Right ventricle myocardium inferior (tissue), 1 donor: ENCODE measurements around the gene SLC26A6. TPM values are rescaled to one million over a fixed set of nuclear protein-coding genes. Genes with fewer than 3 reads are reported as not detected.

ENCODE experiments used
- ATAC-seq: fragments of 200-7000 bp; cut with Tn5 transposase; one replicate; pipeline ENCODE4 v1.9.1; 2020; ENCODE audit warnings: mild to moderate bottlenecking, moderate library complexity
- DNase-seq: peaks from one replicate; pipeline ENCODE4 v3.0.0; 2021; ENCODE audit errors: missing footprints
- intact Hi-C: fragments of 100-400 bp; cut with DNase I; formaldehyde crosslinking; loops from one replicate; pipeline ENCODE4 v1.11.0; 2022
- total RNA-seq: library from RNA; stranded (reverse); fragmentation: NEBNext Ultra II Directional; extraction: Animal tissue kit (Norgen Biotek cat#: 25700); gene quantifications from one replicate; pipeline ENCODE4 v1.2.1, GENCODE V29; 2021
- donor health status: DM: no; HTN: yes; CAD: no; lungs with severe emphysema.

Gene SLC26A6
- total RNA-seq, 1 donor from 2014 or later: 14.1 TPM

DNA sequence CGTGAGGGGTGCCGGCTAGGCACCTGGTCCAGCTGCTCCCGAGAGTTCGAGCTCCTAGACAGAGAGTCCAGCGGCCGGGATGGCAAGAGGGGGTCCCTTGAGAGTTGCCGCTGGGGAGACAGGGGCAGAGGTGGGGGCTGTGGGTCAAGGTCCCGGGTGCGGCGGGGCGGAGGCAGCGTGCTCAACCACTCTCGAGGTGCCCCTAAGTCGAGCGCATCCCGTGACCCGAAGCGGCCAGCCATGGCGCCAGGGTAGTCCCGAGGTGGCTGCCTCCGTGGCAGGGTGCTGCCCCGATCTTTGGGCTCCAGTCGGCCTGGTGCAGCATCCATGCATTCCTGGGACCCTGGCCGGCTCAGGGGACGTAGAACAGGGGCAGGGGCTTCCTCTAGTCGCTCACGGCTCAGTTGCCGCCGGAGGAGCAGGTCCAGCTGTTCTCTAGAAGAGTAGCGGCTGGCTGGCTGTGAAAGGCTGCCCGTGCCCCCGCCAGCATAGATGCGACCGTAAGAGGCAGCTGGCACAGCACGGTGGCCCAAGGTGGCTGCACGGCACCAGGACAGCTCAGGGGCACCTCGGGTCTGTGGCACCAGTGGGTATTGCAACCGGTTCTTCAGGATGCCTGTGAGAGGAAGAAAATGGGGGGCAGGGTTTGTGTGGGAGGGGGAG, 4.8 kb upstream of the SLC26A6 start:
- no peak for DNase-seq
- intact Hi-C loops: no loop called here
- no peak for ATAC-seq

DNA sequence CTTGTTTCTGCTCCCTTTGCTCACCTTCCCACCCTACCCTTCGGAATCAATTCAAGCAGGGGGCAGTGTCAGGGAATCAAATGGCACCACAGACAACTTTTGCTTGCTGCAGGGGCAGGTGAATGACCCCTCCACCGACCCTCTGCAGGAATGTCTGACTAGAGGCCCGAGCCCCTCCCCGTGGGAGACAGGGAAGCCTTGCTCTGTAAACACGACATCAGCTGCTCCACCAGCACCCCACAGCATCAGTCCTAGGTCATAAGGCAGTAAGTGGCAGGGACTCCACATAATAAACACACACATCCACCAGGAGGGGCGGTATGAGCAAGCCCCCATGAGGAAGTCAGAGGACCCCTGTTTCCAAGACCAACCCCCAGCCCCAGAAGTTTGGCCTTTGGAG, 2.0 kb upstream of the SLC26A6 start:
- intact Hi-C loops: no loop called here
- DNase-seq (peak; percentile 58), ATAC-seq (no peak)

DNA sequence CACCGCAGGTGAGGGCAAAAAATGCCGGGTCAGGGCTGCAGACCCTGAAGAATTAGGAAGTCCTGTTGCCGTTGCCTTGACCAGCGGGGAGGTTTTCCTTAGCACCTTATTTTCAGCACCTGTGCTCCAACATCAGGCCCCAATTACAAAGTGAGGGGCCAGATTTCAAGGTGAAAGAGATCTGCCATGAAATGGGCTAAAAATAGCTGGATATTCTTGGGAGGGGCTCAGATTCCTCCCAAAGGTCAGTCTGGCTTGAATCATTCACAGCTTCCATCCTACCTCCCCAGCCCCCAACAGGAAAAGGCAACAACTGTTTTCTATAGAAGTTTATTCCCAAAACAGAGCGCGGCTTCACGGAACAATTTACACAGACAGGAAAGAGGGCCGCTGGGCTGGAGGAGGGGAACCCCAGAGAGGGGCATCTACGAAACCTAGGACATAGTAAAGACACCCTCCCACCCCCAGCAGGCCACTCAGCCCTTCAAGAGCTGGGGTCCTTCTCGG, 941 bp upstream of the SLC26A6 start:
- ATAC-seq: no peak
- intact Hi-C loops: no loop called here

DNA sequence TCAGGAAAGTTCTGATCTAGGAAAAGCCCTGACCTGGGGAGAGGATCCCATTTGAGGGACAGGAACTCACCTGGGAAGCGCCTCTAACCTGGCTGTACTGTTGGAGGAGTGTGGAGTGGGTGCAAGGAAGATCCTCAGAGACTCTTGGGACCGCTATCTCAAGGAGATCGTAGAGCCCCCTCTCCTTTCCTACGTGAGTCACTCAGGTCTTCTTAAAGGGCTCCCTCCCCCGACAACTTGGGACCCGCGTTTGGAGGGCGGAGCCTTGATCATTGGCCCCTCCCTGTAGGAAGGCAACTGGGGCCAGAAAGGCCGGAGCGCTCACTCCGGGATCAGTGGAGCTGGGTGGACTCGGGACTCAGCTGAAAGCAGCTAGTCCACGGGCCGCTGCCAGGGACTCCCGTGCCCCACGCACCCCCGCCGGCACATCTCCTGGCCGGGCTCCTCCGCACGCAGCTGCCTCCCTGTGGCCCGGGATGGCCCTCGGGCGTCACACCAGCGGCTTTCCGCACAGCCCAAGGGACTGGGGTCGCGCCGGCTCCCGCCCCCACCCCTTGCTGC, 520 bp downstream of the SLC26A6 start:
- DNase-seq (peak; percentile 79), ATAC-seq (peak; percentile 47)
- intact Hi-C loops: loop anchor here (1.0 to 2.0 kb wide), 4 partner anchors 22 to 78 kb away; partner anchors contain the start of genes NCKIPSD, PFKFB4 and UQCRC1

More for the DNA sequence above, 941 bp upstream of the SLC26A6 start:
- no peak for DNase-seq

DNA sequence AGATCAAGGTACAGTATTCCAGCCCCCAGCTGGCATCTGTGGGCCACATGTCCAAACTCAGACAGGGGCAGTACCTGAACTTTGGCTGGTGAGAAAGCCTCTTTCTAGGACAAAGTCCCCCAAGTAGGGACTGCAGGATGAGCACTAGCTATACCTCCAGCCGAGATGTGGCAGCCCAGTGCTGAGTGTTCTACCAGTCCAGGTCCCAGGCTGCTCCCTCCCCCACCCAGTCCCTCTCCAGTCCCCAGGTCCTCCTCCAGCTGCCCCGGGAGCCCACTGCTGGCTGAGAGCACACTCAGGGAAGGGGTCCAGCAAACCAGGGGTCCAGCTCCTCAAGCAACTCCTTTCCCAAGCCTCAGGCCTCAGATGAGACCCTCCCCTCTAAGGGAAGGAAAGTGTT, 1.5 kb downstream of the SLC26A6 start:
- DNase-seq: no peak
- ATAC-seq: no peak
- intact Hi-C loops: loop anchor here (2.0 kb wide), 3 partner anchors 25 to 77 kb away; partner anchors contain the start of genes NCKIPSD, PFKFB4 and UQCRC1

DNA sequence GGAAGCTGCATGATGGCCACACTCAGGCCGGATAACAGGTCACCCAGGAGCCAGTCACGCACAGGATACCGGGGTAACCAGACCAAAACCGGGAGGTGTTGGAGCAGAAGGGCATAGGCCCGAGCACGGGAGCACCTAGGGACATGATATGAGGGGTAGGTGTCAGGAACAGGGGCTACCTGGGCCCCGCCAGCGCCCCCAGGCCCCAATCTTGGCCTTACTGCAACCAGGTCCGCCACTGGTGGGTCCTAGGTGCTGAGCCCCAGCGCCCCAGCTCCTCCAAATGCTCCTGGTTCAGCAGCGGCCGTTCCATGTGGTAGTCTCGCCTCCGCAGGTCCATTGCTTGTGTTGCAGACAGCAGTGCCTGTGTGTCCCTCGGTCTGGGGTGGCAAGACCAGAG, 2.0 kb downstream of the SLC26A6 start:
- intact Hi-C loops: no loop called here
- DNase-seq (no peak), ATAC-seq (no peak)

DNA sequence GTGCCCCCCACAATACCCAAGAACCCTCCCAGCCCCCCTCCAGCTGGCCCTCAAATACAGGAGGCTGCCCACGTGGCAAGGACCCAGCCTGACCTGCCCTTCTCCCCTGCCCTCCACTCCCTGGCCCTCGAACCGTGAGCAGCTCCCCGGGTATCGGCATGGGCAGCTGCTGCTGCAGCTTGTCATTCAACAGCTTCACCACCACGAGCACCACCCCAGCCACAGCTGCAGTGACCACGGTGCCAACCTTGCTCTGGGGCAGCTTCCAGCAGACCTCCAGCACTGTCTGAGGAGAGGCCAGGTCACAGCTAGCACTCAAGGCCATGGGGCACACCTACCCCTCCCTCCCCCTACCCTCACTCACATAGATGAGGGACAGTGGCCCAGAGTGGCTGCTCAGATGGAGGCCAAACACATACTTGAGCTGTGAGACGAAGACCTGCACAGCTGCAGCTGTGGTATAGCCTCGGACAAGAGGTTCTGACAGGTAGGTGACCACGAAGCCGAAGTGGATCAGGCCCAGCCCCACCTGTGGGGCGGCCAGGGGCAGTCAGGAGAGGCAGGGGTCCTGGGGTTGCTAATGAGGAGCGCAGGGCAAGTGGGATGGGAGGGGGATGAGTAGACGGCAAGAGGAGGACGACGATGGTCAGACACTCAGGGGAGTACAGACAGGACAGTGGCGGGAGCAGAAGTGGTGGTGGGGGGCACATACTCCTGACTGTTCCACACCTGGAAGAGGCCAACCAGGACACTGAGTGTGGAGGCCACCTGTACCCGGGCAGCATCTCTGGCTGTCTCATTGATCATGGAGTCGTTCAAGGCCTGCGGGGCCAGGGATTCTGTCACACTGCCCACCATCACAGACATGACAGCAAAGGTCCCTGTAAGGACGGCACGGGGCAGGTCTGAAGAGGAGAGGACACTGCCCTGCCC, 3.5 kb downstream of the SLC26A6 start:
- no peak for DNase-seq
- intact Hi-C loops: no loop called here

DNA sequence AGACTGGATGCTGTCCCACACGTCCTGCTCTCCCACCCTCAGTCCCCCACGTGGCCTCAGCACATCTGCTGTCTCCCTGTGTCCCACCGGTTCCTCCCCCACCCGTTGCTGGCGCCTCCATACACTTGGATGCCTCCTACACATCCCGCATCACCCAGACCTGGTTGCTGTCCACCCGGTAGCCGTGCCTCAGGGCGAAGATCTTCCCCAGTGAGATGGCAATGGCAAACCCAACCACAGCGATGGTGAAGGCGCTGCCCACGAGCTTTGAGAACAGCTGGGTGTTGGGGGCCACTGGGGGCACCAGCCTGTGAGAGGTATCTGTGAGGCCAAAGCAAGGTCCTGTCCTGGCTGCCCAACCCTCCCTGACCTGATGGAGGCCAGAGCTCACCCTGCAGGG, 4.4 kb downstream of the SLC26A6 start:
- no peak for DNase-seq
- intact Hi-C loops: no loop called here
- ATAC-seq: no peak

More for the DNA sequence above, 3.5 kb downstream of the SLC26A6 start:
- no peak for ATAC-seq

DNA sequence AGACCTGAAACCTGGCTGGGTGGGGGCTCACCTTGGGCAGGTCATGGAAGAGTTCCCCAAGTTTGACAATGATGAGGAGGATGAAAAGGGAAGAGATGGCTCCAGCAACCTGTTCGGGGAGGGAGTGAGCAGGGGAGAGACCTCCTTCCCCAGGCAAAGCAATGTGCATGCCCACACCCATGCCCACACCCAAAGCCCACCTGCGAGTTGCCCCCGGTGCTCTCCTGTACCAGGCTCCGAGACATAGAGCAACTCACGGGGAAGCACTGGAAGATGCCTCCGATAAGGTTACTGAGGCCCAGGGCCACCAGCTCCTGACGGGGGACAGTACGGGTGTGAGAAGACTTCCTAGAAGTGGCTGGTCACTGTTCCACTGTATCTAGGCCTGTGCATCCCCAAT, 4.9 kb downstream of the SLC26A6 start:
- intact Hi-C loops: no loop called here
- ATAC-seq: no peak
- DNase-seq: no peak

DNA sequence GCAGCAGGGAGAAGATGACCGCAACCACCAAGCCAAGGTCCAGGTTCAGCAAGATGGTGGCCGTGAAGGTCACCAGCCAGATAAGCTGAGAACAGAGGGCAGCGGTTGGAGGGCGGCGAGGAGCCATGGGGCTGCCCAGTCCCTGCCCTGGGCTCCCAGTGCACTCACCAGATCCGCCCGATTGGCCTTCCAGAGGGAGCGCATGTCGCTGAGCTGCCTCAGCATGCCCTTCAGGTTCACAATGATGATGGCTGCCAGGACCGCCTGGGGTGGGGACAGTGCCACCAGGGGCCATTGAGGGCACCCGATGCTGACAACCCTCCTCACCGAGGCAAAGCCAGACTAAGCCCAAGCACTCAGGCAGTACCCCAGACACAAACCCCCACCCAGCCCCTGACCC, 5.4 kb downstream of the SLC26A6 start:
- DNase-seq: no peak
- intact Hi-C loops: no loop called here
- ATAC-seq: no peak

DNA sequence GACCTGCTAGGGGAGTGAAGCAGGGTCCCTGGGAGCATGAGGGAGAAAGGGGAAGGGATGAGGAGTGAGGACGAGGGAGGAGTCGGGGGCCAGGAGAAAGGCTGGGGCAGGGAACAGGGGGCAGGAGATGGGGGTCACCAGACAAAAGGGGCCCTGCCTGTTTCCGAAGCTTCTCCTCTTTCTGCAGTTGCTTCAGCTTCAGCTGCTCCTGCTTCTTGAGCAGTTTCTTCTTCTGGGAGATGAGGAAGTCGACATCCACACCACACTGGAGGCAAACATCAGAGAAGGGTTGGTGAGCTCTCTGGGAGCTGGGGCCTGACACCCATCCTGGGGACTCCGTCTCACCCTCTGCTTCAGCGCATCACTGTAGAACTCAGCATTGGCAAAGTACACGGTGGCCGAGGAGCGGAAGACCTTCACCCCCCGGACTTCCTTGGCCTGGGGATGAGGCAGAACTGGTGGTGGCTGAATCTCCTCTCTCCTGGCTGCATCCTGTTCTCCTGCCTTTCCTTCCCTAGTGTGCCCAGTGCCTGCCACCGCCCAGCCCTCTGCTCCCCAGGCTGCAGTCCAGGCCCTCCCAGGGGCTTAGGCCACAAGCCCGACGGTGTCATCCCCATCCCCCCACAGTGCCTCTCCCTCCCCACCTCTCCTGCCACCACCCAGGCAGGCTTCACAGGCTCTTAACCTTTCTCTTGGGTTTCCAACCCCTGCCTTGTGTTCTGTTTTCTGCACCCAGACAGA, 6.8 kb downstream of the SLC26A6 start:
- intact Hi-C loops: no loop called here
- no peak for ATAC-seq
- no peak for DNase-seq

DNA sequence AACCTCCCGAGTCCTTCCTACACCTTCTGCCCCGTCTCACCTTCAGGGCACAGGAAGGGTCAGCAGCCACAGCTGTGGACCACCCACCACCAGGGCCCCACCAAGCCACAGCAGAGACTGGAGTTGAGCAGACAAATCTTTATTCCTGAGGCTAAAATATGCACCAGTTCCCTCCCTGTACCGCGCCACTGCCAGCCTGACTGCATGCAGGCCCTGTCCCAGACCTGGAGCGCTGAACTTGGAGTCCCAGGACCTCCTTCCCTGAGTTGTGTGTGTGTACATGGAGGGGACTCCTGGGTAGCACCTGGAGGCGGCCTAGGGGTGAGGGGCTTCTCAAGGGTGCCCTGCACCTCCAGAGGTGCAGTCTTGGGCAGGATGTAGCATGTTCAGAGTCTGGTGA, 9.7 kb downstream of the SLC26A6 start:
- intact Hi-C loops: no loop called here
- DNase-seq: no peak

DNA sequence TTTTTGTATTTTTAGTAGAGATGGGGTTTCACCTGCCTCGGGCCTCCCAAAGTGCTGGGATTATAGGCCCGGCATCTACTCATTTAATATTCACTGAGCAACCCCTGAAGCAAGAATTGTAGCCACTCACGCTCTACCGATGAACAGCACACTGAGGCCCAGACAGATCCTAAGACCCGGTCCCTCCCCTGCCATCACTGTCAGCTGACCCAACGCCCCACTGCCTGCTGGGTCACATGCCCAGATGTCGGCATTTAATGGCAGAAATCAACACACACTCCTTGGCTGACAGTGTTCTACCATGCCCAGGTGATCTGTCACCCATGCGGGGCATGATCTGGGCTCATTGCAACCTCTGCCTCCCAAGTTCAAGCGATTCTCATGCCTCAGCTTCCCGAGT, 10.5 kb downstream of the SLC26A6 start:
- intact Hi-C loops: no loop called here
- no peak for ATAC-seq
- DNase-seq: no peak

More for the DNA sequence above, 9.7 kb downstream of the SLC26A6 start:
- no peak for ATAC-seq

DNA sequence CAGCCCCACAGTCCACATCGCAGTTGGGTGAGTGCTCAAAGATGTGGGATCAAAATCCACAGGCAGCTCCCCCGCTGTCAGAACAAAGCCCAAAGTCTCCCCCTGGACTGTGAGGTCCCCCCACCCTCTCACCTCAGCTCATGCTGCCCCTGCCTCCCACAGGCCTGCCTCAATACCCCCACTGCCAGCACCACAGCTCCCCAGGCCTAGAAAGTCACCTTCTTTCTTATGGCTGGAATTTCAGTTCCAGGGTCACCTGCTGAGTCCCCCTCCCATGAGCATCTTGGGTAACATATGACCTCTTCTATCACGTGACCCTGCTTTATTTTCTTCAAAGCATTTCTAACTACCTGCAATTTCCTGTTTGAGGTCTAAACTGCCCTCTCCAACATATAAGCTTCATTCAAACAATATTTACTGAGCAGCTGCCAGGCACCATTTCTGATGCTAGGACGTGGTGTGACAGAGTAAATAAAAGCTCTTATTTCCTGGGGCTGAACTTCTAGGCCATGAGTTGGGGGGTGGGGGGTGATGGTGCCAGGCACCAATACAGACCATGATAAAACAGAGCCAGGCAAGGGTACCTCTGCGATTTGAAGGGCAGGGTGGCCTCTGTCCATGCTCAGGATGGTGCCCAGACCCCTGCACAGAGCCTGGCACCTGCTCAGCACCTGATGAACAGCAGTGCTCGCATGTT, 11.3 kb downstream of the SLC26A6 start:
- DNase-seq (no peak), ATAC-seq (no peak)
- intact Hi-C loops: no loop called here

DNA sequence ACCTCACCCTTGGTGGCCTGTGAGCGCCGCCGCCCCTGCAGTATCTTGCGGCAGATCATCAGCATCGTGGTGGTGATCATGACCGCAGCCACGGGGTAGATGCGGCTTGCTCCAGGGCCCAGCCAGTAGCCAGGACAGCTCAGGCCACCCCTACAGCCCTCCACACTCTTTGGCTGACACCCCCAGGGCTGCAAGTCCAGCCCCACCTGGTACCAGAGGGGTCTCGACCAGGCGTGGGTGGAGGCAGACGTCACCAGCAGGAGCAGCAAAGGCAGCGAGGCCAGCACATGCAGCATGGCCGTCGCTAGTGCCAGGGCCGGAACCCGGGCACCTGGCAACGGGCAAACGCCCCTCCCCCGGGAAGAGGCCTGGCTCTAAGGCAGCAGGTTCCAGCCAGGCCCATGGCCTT, 13.8 kb downstream of the SLC26A6 start, which contains the start of gene TMEM89:
TMEM89 (minus strand) TSS at position 309 of the 409 bp plus-strand sequence; CDS start at position 296, 13 bp downstream.
- no peak for ATAC-seq
- DNase-seq: no peak
- intact Hi-C loops: no loop called here

DNA sequence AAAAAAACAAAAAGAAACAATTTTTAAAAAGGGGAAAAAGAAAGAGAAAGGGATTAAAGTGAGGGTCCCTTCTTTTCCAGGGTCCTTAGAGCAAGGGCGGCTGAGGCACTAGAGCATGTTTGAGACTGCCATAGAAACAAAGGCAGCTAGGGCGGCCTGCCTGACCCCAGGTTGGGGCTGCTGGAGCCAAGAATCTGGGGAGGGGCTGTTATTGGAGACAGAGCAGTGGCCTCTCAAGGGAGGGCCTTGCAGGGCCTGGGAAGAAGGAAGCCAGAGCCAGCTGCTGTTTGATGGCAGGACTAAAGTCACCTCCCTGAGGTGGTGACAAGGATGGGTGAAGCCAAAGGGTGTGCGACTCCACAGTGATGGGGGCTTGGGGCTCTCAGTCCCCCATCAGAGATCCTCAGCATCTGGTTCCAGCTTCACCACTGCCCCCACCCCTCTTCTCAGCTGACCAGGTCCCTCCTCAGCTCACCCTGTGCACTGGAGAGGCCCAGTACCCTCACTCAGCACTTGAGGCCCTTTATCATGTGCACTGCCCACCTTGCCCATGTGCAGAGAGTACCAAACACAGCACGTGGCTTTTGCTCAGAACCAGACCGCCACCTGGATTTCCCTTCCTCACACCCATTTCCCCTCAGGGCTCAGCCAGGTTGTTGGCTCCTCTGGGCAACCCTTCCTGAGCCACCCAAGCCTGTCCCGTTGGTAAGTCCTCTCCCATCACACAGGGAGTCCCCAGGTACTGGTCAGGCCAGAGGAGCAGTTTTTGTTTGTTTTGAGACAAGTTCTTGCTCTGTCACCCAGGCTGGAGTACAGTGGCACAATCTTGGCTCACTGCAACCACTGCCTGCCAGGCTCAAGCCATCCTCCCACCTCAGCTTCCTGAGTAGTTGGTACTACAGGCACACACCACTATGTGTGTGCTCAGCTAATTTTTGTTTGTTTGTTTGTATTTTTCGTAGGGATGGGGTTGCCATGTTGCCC, 15.4 kb downstream of the SLC26A6 start:
- intact Hi-C loops: no loop called here
- no peak for ATAC-seq
- no peak for DNase-seq

DNA sequence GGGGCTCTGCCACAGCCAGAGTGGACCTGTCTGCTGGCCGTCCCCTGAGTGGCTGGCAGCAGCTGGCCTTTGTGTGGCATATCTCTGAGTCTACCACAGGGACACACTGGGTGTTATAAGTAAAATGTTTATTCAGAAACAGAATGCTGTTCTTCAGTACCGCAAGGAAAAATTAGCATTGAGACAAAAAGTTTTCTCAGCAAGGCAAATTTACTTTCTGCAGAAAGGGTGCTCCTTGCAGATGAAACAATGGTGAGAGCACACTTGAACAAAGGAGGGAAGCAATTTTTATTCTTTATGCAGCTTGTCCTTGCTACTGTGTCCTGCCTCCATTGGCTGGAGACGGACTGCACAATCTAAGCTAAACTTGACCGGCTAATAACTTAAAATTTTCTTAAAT, 17.7 kb downstream of the SLC26A6 start:
- ATAC-seq (no peak), DNase-seq (no peak)
- intact Hi-C loops: no loop called here
